T follicular helper cell (primary cell): Measurements from ENCODE around the gene TBX2.
"Not testable (repeated sequence)": the region's sequence is repeated elsewhere in the genome, so short reads cannot be mapped to it uniquely, and the experiment has no call there.

Source experiments
- DNase-seq: peaks from one replicate; pipeline ENCODE4 v3.0.0-alpha.2; 2020; ENCODE audit warnings: low read depth

The TBX2 gene

GRCh38 chr17:61431594-61432311 is 32.1 kb downstream of the TBX2 start:
- DNase-seq = no peak

- DNase-seq = no peak
Measured at GRCh38 chr17:61436273-61436672, 36.6 kb downstream of the TBX2 start.

GRCh38 chr17:61436995-61437704 is 37.5 kb downstream of the TBX2 start:
- no peak for DNase-seq

GRCh38 chr17:61440697-61441096 is 41.1 kb downstream of the TBX2 start:
- DNase-seq = no peak

GRCh38 chr17:61441507-61441906 is 41.9 kb downstream of the TBX2 start:
- not testable (repeated sequence) for DNase-seq

GRCh38 chr17:61442136-61442775 is 42.6 kb downstream of the TBX2 start:
- DNase-seq = no peak

GRCh38 chr17:61442878-61443474 is 43.3 kb downstream of the TBX2 start:
- no peak for DNase-seq

GRCh38 chr17:61443475-61443882 is 43.8 kb downstream of the TBX2 start:
- DNase-seq = no peak

GRCh38 chr17:61444075-61444474 is 44.4 kb downstream of the TBX2 start:
- no peak for DNase-seq

- DNase-seq = no peak
Measured at GRCh38 chr17:61444831-61445230, 45.2 kb downstream of the TBX2 start.

- DNase-seq = no peak
Measured at GRCh38 chr17:61447358-61447757, 47.7 kb downstream of the TBX2 start.

GRCh38 chr17:61448042-61448441 is 48.4 kb downstream of the TBX2 start:
- no peak for DNase-seq

- not testable (repeated sequence) for DNase-seq
Measured at GRCh38 chr17:61449140-61449539, 49.5 kb downstream of the TBX2 start.

- no peak for DNase-seq
Measured at GRCh38 chr17:61449707-61450640, 50.3 kb downstream of the TBX2 start.

- DNase-seq = no peak
Measured at GRCh38 chr17:61450641-61451537, 51.2 kb downstream of the TBX2 start.

- DNase-seq = no peak
Measured at GRCh38 chr17:61451538-61452300, 52.1 kb downstream of the TBX2 start.

GRCh38 chr17:61452301-61453290 is 53.0 kb downstream of the TBX2 start, which contains the start of gene TBX4:
Gene TBX4 (plus strand): TSS chr17:61452422. CDS start chr17:61456491, 4,069 bp downstream.
- DNase-seq = no peak
